Stimulated activated CD8-positive, alpha-beta memory T cell treated with anti-CD3 and anti-CD28 coated beads, Interleukin-4, amount 100 ng/mL, for 24 hours (primary cell): ENCODE measurements around the gene CAST.
A peak's percentile ranks its signal among the peaks of the same experiment; 100 is the strongest.

ENCODE experiments used
- DNase-seq: peaks from one replicate; pipeline ENCODE4 v3.0.0-alpha.2; 2020; ENCODE audit warnings: low read depth

Gene CAST

DNA sequence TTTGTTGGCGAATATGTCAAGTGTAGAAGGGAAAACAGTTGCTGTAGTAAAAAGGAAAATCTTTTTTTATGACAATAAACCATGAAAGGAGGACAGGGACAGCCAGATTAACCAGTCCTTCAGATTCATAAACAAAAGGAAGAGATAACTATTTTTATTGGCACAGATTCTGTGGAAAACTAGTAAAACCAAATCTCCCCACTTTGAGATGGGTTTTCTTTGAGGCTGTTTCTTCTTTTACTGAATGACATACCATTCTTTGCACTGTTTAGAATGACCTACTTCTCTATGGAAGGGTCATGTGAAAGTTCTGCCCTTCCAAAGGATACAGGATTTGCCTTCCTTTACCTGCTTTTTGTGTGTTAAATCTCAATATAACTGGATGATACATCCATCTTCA, 13.7 kb downstream of the CAST start:
- DNase-seq, result no peak

GRCh38 chr5:96677496-96677895, 15.3 kb downstream of the CAST start:
- DNase-seq, result no peak

DNA sequence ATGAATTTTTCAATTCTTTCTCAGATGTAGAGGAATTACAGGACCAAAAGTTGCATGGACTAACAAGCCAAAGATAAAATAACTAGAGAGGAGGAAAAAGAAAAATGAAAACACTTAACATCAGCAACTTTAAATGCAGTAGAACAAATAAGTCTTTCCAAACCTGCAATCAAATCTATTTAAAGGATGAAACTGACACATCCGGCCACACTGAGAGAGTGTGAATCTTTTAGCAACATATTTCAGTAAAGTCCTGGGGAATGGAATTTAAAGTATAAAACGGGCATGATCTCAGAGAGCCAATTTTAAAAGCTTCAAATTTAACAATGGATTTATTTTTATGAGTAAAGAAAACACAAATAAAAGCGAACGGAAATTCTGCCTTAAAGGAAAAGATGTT, 17.1 kb downstream of the CAST start:
- DNase-seq, result no peak

GRCh38 chr5:96680759-96681470, 18.7 kb downstream of the CAST start:
- no peak for DNase-seq

DNA sequence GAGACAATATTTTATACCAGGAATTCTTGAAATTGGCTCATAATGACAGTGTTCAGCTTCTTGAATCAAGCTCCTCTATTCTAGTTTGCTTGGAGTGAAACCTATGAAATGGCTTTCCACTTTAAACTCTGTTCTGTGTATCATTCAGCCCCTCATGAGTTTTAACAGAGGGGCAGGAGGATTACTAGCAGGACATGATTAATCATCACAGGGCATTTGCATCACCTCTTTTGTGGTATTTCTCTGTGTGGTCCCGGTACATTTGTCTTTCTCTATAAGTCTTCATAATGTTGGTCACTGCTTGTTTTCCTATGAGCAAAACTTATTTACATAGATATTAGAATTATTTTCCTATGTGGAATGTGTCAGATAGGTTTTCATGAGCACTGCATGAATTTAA, 21.2 kb downstream of the CAST start:
- DNase-seq, result no peak

- no peak for DNase-seq
Measured at GRCh38 chr5:96683810-96684209, 21.6 kb downstream of the CAST start.

DNA sequence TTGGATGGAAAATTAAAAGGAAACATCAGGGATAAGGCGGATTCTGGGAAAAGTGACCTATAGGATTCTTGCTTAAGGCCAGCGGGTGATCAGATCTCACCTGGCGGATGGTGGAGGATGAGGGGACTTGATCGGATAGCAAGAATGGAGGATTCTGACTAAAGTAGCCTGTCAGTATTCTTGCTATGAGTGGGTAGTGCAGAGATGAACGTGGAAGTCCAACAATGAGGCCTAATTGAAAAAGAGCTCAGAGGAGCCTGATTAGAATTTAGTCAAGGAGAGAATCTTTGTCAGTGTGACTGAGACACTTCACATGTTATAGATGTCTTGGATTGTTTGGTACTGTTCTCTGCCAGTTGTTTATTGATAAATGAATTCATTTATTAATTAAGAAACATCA, 24.9 kb downstream of the CAST start:
- no peak for DNase-seq

DNA sequence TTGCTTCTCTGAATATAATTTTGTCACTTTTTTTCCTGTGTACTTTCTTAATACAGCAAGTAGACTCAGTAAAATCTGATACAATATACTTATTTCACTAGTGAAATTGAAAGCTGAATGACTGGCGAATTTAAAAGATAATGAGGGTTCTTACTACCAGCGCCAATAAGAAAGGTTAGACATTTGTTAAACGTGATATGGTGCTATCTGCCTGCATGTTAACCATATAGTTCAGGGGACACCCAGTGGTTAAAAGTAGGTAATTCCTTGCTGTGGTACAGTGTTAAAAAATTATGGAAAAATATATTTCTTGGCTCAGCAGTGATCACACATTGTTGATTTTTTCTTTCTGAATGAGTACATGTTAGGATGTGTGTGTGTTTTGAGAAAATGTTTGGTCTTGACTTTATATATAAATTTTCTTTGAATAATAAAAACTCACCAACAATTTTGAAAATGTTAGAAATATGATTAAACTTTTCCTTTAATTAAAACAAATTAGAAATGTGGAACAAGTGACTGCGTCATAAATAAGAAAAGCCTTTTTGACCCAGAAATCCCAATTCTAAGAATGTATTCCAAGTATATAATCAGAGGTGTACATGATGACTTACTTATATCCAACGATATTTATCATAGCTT, 25.8 kb downstream of the CAST start:
- no peak for DNase-seq

- no peak for DNase-seq
Measured at GRCh38 chr5:96690861-96691260, 28.7 kb downstream of the CAST start.

DNA sequence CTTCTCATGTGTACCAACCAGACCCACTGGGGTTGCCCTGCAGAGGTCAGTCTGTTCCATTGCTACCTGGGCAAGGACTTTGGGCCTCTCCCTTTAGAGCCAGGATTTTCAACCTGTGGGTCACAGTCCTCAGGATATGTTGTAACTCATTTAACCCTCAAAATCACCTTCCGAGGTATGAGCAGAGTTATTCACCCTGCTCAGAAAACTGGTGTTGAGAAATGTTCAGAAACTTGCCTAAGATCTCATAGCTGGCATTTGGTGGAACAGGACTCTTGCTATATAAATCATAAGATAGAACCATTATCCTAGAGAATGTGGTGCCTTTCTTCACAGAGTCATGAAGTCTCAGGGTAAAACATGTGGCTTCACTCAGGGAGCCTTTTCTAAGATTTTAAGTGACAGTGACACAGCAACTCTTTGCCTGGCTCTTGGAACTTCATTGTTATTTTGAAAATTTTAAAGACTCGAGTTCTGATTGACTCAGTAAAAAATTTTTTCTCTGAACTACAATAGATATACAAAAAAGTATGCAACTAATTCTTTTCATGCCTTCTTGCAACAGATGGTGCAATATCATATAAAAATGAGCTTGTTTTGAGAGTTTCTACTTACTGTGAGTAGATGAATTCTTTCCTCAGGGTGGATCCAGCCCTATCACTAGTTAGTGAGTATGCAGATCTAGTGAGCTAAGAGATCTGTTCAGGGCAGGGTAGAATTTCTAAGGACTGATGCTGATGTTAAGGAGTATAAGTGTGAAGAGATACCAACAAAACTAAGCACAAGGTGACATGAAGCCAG, 29.5 kb downstream of the CAST start:
- no peak for DNase-seq

DNA sequence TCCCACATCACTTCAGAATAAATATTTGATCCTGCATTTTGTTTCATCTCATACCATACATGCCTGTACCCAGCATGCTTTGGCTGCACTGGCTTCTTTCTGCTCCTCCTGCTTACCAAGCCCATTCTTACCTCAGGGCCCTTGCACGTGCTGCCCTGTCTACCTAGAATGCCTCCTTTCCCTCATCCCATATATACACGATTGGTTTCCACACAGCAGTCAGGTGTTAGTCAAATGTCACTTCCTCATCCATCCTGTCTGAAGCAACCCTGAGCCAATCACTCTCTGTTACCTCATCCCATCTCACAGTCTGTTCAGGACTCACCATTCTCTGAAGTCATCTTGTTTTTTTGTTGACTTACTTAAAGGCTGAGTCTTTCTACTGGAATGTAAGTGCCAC, 30.3 kb downstream of the CAST start:
- DNase-seq, result no peak

DNA sequence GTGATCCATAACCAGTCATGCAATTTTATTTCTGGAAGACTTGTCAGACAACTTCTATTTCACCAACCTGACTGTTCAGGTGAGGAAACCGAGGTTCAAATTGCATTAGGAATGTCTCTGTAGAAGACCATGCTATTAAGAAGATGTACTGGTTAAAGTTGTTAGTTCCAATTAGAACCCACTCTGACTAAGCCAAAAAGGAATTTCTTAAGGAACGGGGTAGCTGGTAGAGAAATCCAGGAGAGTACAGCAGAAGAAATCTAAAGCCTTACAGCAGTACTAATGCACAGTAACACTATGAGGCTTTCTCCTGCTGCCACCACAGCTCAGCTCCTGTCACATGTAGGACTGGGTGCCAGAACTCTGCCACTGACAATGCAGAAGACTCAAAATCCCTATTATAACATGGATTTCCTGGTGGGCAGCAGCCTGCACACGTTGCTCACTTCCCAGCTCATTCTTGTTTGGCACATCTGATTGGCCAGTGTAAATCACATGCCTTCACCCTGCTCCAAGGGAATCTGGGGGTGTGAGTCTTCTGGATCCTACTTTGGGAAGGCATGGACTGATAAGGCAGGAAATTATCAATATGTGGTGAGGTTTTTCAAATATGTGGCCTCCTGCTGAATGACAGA, 37.1 kb downstream of the CAST start:
- no peak for DNase-seq

GRCh38 chr5:96702503-96703383, 40.6 kb downstream of the CAST start:
- DNase-seq, result peak; percentile 72

DNA sequence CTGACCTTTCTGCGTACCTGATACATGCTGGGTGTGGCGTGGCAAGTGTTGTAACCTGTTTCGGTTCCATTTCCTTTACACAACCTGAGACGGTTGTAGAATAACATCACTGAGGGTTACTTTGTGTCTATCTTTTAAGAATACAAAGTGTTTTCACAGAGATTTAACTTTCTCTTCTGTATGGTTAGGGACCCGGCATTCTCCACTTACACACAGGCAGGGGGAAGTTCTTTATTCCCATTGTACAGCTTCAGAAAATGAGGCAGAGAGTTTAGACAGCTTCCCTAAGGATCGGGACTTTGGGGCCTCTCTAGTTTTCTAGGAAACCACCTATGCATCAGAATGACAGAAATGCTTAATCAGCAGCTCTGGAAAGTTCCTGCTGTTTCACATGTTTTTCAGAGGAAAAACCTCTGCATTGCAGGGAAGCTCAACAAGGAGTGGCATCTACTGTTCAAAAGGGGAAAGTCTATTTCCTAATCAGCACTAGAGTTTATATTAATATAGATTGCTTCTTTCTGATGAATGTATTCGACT, 41.3 kb downstream of the CAST start:
- no peak for DNase-seq

DNA sequence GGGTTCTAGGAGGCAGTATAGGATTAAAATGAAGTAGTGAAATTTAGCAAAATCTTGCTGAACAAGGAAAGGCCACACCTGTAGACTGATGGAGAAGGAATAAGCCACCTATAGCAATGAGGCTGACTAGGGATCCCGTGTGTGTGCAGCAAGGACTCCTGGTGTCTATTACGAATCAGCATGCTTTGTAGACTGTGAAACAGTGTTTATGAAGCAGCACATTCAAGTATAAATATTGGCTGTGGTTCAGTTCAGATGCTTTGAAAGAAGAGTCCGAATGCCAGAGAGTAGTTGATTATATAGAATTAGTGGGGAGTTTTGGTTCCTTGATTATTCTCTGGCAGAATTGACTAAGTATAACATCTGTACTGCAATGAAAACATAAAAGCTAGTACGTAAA, 41.8 kb downstream of the CAST start:
- no peak for DNase-seq

GRCh38 chr5:96706433-96707111, 44.4 kb downstream of the CAST start:
- no peak for DNase-seq

GRCh38 chr5:96708600-96708999, 46.4 kb downstream of the CAST start:
- no peak for DNase-seq

DNA sequence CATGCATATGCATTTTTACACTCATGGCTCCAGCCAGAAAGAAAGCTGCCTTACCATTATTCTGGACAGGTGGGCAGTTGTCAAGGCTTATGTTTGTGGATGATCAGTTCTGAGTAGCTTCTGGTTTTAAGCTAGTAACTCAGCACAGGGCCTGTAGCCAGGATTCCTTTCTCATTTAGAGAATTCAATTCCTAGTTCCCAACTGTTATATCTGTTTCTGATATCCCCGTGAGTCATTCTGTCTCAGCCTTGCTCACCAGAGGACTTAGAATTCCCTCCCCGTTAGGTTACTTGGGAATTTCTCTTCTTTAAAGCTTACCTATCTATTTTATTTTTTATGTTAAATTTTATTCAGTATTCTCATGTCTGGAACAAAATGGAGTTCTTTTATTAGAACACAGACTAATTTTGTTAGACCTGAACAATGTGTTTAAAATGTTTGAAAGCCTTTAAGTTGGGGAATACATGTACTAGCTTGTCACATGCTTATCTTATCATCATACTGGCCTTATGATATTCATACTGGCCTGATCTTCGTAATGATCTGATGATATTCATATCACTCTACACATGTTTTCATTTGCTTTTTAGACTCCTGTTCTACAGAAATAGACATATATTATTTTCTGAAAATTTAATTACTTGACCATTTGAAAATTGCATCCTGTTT, 47.1 kb downstream of the CAST start:
- no peak for DNase-seq

DNA sequence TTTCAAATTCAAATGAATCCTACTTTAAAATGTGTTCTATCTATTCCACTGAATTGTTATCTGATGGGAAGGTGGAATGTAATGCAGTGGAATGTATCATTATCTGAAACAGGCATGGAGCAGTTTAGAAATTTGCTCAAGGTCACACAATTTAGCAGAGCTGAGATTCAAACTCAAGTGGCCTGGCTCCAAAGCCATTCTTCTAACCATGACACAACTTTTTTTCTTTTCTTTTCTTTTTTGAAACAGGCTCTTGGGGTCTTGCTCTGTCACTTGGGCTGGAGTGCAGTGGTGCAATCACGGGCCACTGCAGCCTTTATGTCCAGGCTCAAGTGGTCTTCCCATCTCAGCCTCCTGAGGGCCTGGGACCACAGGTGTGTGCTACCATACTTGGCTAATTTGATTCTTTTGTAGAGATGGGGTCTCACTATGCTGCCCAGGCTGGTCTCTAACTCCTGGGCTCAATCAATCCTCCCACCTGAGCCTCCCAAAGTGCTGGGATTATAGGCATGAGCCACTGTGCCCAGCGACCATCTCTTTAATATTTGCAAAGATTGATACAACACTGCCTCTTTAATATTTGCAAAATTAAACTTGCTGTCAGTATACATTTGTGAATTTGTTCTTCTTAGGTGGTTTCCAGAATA, 50.0 kb downstream of the CAST start:
- DNase-seq, result no peak

- DNase-seq, result no peak
Measured at GRCh38 chr5:96714450-96714849, 52.3 kb downstream of the CAST start.
